Mesenchymal stem cell (in vitro differentiated cells and primary cell): Measurements from ENCODE around the gene AP3B2.

Experiments used
- DNase-seq: peaks from one replicate; pipeline ENCODE4 v3.0.0-alpha.2; 2013
- H2AFZ ChIP-seq: one replicate; pipeline ENCODE4 v1.6.1; 2013; ENCODE audit warnings: low read depth, mild to moderate bottlenecking, control low read depth, inconsistent platforms, low read length, moderate library complexity
- H2AK5ac ChIP-seq: 2 replicates; pipeline ENCODE4 v1.6.1; 2013; ENCODE audit warnings: low read length, moderate library complexity, mild to moderate bottlenecking, inconsistent platforms; ENCODE audit not compliant: severe bottlenecking
- H2BK120ac ChIP-seq: one replicate; pipeline ENCODE4 v1.6.1; 2013; ENCODE audit warnings: low read depth, mild to moderate bottlenecking, inconsistent platforms, low read length, moderate library complexity
- H2BK12ac ChIP-seq, 2 experiments: one replicate each; pipeline ENCODE4 v1.6.1; 2013; ENCODE audit warnings: inconsistent platforms in 2 of 2, low read length in 2 of 2, mild to moderate bottlenecking in 2 of 2, moderate library complexity in 2 of 2, control low read depth in 1 of 2
- H2BK15ac ChIP-seq: one replicate; pipeline ENCODE4 v1.6.1; 2013; ENCODE audit warnings: mild to moderate bottlenecking, low read depth, inconsistent platforms; ENCODE audit not compliant: poor library complexity, severe bottlenecking
- H2BK5ac ChIP-seq: 2 replicates; pipeline ENCODE4 v1.6.1; 2013; ENCODE audit warnings: low read depth, mild to moderate bottlenecking, low read length, control low read depth, inconsistent platforms; ENCODE audit not compliant: poor library complexity, severe bottlenecking
- H3K14ac ChIP-seq, 2 experiments: one replicate each; pipeline ENCODE4 v1.6.1; 2013; ENCODE audit warnings: inconsistent platforms in 2 of 2, low read length in 2 of 2, control low read depth in 1 of 2, mild to moderate bottlenecking in 1 of 2, moderate library complexity in 1 of 2
- H3K18ac ChIP-seq, 2 experiments: one replicate each; pipeline ENCODE4 v1.6.1; 2013; ENCODE audit warnings: inconsistent platforms in 2 of 2, low read length in 2 of 2, control low read depth in 1 of 2, low read depth in 1 of 2, mild to moderate bottlenecking in 1 of 2
- H3K23ac ChIP-seq, 2 experiments: one replicate each; pipeline ENCODE4 v1.6.1; 2013; ENCODE audit warnings: inconsistent platforms in 2 of 2, low read length in 2 of 2, mild to moderate bottlenecking in 2 of 2, moderate library complexity in 2 of 2, control low read depth in 1 of 2
- H3K27ac ChIP-seq: 2 replicates; pipeline ENCODE4 v1.5.1; 2013; ENCODE audit warnings: mild to moderate bottlenecking, moderate library complexity, low read length, control low read depth, inconsistent platforms; ENCODE audit not compliant: poor library complexity, severe bottlenecking
- H3K27me3 ChIP-seq, 2 experiments: 2 replicates each; pipeline versions ENCODE4 v1.6.1 to v1.7.0; 2013; ENCODE audit warnings: low read length in 2 of 2, mild to moderate bottlenecking in 2 of 2, moderate library complexity in 2 of 2, control low read depth in 1 of 2, inconsistent platforms in 1 of 2; ENCODE audit not compliant: control insufficient read depth in 1 of 2, insufficient read depth in 1 of 2
- H3K36me3 ChIP-seq, 2 experiments: 2 replicates each; pipeline versions ENCODE4 v1.6.1 to v1.7.0; 2013; ENCODE audit warnings: low read length in 2 of 2, control low read depth in 1 of 2, inconsistent platforms in 1 of 2, low read depth in 1 of 2, mild to moderate bottlenecking in 1 of 2; ENCODE audit not compliant: insufficient read depth in 2 of 2, control insufficient read depth in 1 of 2
- H3K4ac ChIP-seq, 2 experiments: one replicate each; pipeline ENCODE4 v1.6.1; 2013; ENCODE audit warnings: inconsistent platforms in 2 of 2, low read length in 2 of 2, mild to moderate bottlenecking in 2 of 2, moderate library complexity in 2 of 2, control low read depth in 1 of 2, low read depth in 1 of 2
- H3K4me1 ChIP-seq: 2 replicates; pipeline ENCODE4 v1.6.1; 2013; ENCODE audit warnings: low read depth, low read length, control low read depth; ENCODE audit not compliant: control insufficient read depth, insufficient read depth
- H3K4me2 ChIP-seq: 2 replicates; pipeline ENCODE4 v1.6.1; 2013; ENCODE audit warnings: low read length, mild to moderate bottlenecking, inconsistent platforms; ENCODE audit not compliant: poor library complexity, severe bottlenecking
- H3K4me3 ChIP-seq, 2 experiments: 2 replicates each; pipeline versions ENCODE4 v1.5.1 to v1.7.0; 2013; ENCODE audit warnings: low read length in 2 of 2, mild to moderate bottlenecking in 2 of 2, control low read depth in 1 of 2, low read depth in 1 of 2; ENCODE audit not compliant: insufficient read depth in 1 of 2
- H3K79me1 ChIP-seq: replicated peaks from 2 replicates; pipeline ENCODE4 v1.6.1; 2013; ENCODE audit warnings: mild to moderate bottlenecking, control low read depth, low read length, inconsistent platforms; ENCODE audit not compliant: poor library complexity, severe bottlenecking
- H3K9ac ChIP-seq: 2 replicates; pipeline ENCODE4 v1.7.0; 2013; ENCODE audit warnings: mild to moderate bottlenecking, low read length, moderate library complexity
- H3K9me3 ChIP-seq: 2 replicates; pipeline ENCODE4 v1.7.0; 2013; ENCODE audit warnings: mild to moderate bottlenecking, low read length; ENCODE audit not compliant: control insufficient read depth
- H4K8ac ChIP-seq: one replicate; pipeline ENCODE4 v1.6.1; 2013; ENCODE audit warnings: inconsistent platforms, mild to moderate bottlenecking, low read length, moderate library complexity
- H4K91ac ChIP-seq: one replicate; pipeline ENCODE4 v1.6.1; 2013; ENCODE audit warnings: mild to moderate bottlenecking, low read length, inconsistent platforms
- WGBS: methylation state at CpG from one replicate; pipeline ENCODE4 v1.1.7; 2013; ENCODE audit warnings: mixed read lengths; 5-methylcytosine and 5-hydroxymethylcytosine counted together

The AP3B2 gene

GRCh38 chr15:82679626-82680199 is 30.0 kb downstream of the AP3B2 start:
- H3K14ac ChIP-seq: no peak overlapping the region
- no peak overlapping the region for H2AK5ac ChIP-seq
- no peak overlapping the region for H3K9ac ChIP-seq
- WGBS: 40% methylated on average over 19 of the region's 19 CpGs
- H2BK120ac ChIP-seq: no peak overlapping the region
- H3K23ac ChIP-seq: no peak overlapping the region
- H2BK12ac ChIP-seq: no peak overlapping the region
- peaks cover 46 to 59% of the 10 kb centered on the region in 2 experiments for H3K27me3 ChIP-seq
- H3K79me1 ChIP-seq: no peaks in the 10 kb centered on the region
- no peak overlapping the region for H3K4me3 ChIP-seq
- DNase-seq: no peak
- H3K36me3 ChIP-seq: no peaks in the 10 kb centered on the region
- H2AFZ ChIP-seq: no peak overlapping the region
- H4K8ac ChIP-seq: no peak overlapping the region
- no peak overlapping the region for H2BK5ac ChIP-seq
- no peak overlapping the region for H2BK15ac ChIP-seq
- no peaks in the 10 kb centered on the region for H3K9me3 ChIP-seq
- no peak overlapping the region for H3K4me2 ChIP-seq
- no peak overlapping the region for H3K4ac ChIP-seq
- no peak overlapping the region for H3K18ac ChIP-seq
- peaks cover 9% of the 10 kb centered on the region for H3K4me1 ChIP-seq
- no peak overlapping the region for H4K91ac ChIP-seq
- H3K27ac ChIP-seq: no peak overlapping the region

DNA sequence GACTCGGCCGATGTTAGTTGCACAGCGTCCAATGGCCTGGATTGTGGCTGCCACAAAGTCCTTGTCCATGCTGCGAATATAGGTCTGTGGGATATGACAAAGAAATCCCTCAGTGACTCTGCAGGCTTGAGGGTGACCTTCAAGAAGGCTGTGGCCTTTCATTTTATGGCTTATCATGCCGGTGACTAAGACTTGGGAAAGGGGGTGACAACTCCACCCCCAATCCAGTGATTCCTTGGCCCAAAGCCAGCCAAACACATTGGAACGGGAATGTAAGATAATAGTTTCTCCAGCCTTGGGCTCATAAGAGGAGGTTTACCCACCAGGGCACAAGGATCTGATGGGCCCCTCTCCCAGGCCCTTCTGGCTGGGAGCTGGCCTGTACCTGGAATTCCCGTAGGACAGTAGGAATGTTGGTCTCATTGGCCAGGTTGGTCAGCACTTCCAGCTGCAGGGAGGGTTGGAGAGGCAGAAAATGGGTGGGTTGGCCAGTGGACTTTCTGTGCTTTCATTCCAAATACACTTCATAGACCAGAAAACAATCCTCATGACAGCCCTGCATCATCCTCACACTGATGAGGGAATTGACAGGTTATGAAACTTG is 31.9 kb downstream of the AP3B2 start:
- no peak overlapping the region for H4K8ac ChIP-seq
- H3K9ac ChIP-seq: no peak overlapping the region
- no peak overlapping the region for H3K23ac ChIP-seq
- no peak overlapping the region for H3K18ac ChIP-seq
- H3K9me3 ChIP-seq: no peaks in the 10 kb centered on the region
- H2BK120ac ChIP-seq: no peak overlapping the region
- H2BK5ac ChIP-seq: no peak overlapping the region
- H3K14ac ChIP-seq: no peak overlapping the region
- H3K4ac ChIP-seq: no peak overlapping the region
- H2BK12ac ChIP-seq: no peak overlapping the region
- 87% methylated on average over 6 of the region's 7 CpGs for WGBS
- H3K36me3 ChIP-seq: no peaks in the 10 kb centered on the region
- no peaks in the 10 kb centered on the region for H3K79me1 ChIP-seq
- DNase-seq: no peak
- no peak overlapping the region for H2AFZ ChIP-seq
- no peak overlapping the region for H3K4me3 ChIP-seq
- H3K27ac ChIP-seq: no peak overlapping the region
- no peak overlapping the region for H4K91ac ChIP-seq
- no peak overlapping the region for H3K4me2 ChIP-seq
- H3K4me1 ChIP-seq: peaks cover 9% of the 10 kb centered on the region
- no peak overlapping the region for H2BK15ac ChIP-seq
- H3K27me3 ChIP-seq: peaks cover 40 to 60% of the 10 kb centered on the region in 2 experiments
- H2AK5ac ChIP-seq: no peak overlapping the region

DNA sequence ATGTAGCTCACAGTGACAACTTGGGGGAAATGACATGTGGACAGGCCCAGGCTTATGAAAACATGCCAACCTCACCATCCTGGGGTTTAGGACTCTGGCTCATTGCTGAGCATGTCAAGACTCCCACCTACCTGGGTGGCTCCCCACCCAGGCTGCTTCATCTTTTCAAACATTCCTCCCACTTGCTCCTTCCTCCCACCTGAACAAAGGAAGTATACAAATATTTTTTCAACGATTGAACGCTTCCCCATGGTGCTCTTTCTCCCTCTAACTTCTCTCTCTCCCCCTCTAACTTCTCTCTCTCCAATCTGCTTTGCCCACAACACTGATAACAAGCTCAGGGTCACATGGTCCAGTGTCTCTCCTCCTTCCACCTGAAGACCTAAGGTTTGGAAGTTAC is 34.8 kb downstream of the AP3B2 start:
- H2BK12ac ChIP-seq: no peak overlapping the region
- no peak overlapping the region for H3K4me2 ChIP-seq
- no peak overlapping the region for H3K14ac ChIP-seq
- no peak overlapping the region for H3K4ac ChIP-seq
- no peak overlapping the region for H2BK5ac ChIP-seq
- H3K23ac ChIP-seq: no peak overlapping the region
- no peak overlapping the region for H3K9ac ChIP-seq
- no peaks in the 10 kb centered on the region for H3K36me3 ChIP-seq
- no peak for DNase-seq
- H3K27ac ChIP-seq: no peak overlapping the region
- H2BK120ac ChIP-seq: no peak overlapping the region
- no peak overlapping the region for H2BK15ac ChIP-seq
- peaks cover 22 to 41% of the 10 kb centered on the region in 2 experiments for H3K27me3 ChIP-seq
- no peak overlapping the region for H3K18ac ChIP-seq
- H4K8ac ChIP-seq: no peak overlapping the region
- no peak overlapping the region for H3K4me3 ChIP-seq
- 49% methylated on average over 2 of the region's 2 CpGs for WGBS
- no peaks in the 10 kb centered on the region for H3K4me1 ChIP-seq
- H2AFZ ChIP-seq: no peak overlapping the region
- H2AK5ac ChIP-seq: no peak overlapping the region
- no peak overlapping the region for H4K91ac ChIP-seq
- no peaks in the 10 kb centered on the region for H3K9me3 ChIP-seq
- no peaks in the 10 kb centered on the region for H3K79me1 ChIP-seq

GRCh38 chr15:82670699-82671098 is 39.0 kb downstream of the AP3B2 start:
- no peak overlapping the region for H3K23ac ChIP-seq
- H3K79me1 ChIP-seq: no peaks in the 10 kb centered on the region
- no peak overlapping the region for H3K4me3 ChIP-seq
- H3K18ac ChIP-seq: no peak overlapping the region
- WGBS: 87% methylated on average over 3 of the region's 4 CpGs
- no peak for DNase-seq
- no peak overlapping the region for H3K9ac ChIP-seq
- no peaks in the 10 kb centered on the region for H3K36me3 ChIP-seq
- no peak overlapping the region for H4K91ac ChIP-seq
- H3K14ac ChIP-seq: no peak overlapping the region
- H2BK12ac ChIP-seq: no peak overlapping the region
- no peak overlapping the region for H3K4ac ChIP-seq
- H3K27ac ChIP-seq: no peak overlapping the region
- H3K4me1 ChIP-seq: no peaks in the 10 kb centered on the region
- H2BK120ac ChIP-seq: no peak overlapping the region
- no peak overlapping the region for H3K4me2 ChIP-seq
- no peaks in the 10 kb centered on the region for H3K9me3 ChIP-seq
- peaks cover 5 to 7% of the 10 kb centered on the region in 2 experiments for H3K27me3 ChIP-seq
- no peak overlapping the region for H2BK5ac ChIP-seq
- H2AFZ ChIP-seq: no peak overlapping the region
- no peak overlapping the region for H2AK5ac ChIP-seq
- H2BK15ac ChIP-seq: no peak overlapping the region
- no peak overlapping the region for H4K8ac ChIP-seq
